CD4-positive, alpha-beta T cell (primary cell): Measurements from ENCODE around the gene FGFR3. TPM values are rescaled to one million over a fixed set of nuclear protein-coding genes. Genes with fewer than 3 reads are reported as not detected.

Experiments
- ATAC-seq: fragments of 200-7000 bp; cut with Tn5 transposase; one replicate; pipeline ENCODE4 v1.10.0; 2022; ENCODE audit warnings: mild to moderate bottlenecking; ENCODE audit not compliant: poor library complexity
- CTCF ChIA-PET: fragments of 350-600 bp; sonication (Branson Sonifier 250); formaldehyde crosslinking; loops from one replicate; lab custom pipeline; 2021; ENCODE audit warnings: antibody characterized with exemption, inconsistent platforms; lab: Charles Lee
- POLR2A ChIA-PET: fragments of 350-600 bp; sonication (Branson Sonifier 250); formaldehyde crosslinking; loops from one replicate; lab custom pipeline; 2021; ENCODE audit warnings: antibody characterized with exemption, inconsistent platforms; lab: Charles Lee
- DNase-seq, 14 experiments: peaks; one replicate each; pipeline ENCODE4 v3.0.0-alpha.2; 2013 to 2020; ENCODE audit warnings: mixed read lengths in 2 of 14
- H3K27ac ChIP-seq, 2 donors: one replicate each; pipeline versions ENCODE4 v1.5.1 to v1.7.0; 2013; ENCODE audit warnings: low read length in 2 of 2, low read depth in 1 of 2, mild to moderate bottlenecking in 1 of 2
- H3K27me3 ChIP-seq, 2 experiments: 1 replicate in 1 of 2; 2 replicates in 1 of 2; pipeline versions ENCODE4 v1.6.1 to v1.7.0; 2013; ENCODE audit warnings: low read length in 2 of 2, control low read depth in 1 of 2, mild to moderate bottlenecking in 1 of 2, moderate library complexity in 1 of 2; ENCODE audit not compliant: insufficient read depth in 2 of 2, control insufficient read depth in 1 of 2
- H3K36me3 ChIP-seq: one replicate; pipeline ENCODE4 v1.6.1; 2013; ENCODE audit warnings: low read length, control low read depth; ENCODE audit not compliant: insufficient read depth
- H3K4me1 ChIP-seq: one replicate; pipeline ENCODE4 v1.6.1; 2013; ENCODE audit warnings: low read length, control low read depth; ENCODE audit not compliant: insufficient read depth
- H3K4me3 ChIP-seq: one replicate; pipeline ENCODE4 v1.5.1; 2013; ENCODE audit warnings: mild to moderate bottlenecking, low read length, moderate library complexity
- H3K9me3 ChIP-seq, 2 experiments: 1 replicate in 1 of 2; 2 replicates in 1 of 2; pipeline versions ENCODE4 v1.6.1 to v1.7.0; 2013; ENCODE audit warnings: low read length in 2 of 2, mild to moderate bottlenecking in 2 of 2, control low read depth in 1 of 2, moderate library complexity in 1 of 2; ENCODE audit not compliant: control insufficient read depth in 1 of 2, insufficient read depth in 1 of 2
- H3K27ac Mint-ChIP-seq: one replicate; pipeline ENCODE4 v1.8.0; 2020; ENCODE audit warnings: mixed read lengths
- H3K27me3 Mint-ChIP-seq: one replicate; pipeline ENCODE4 v1.8.0; 2021; ENCODE audit warnings: mixed read lengths
- H3K36me3 Mint-ChIP-seq: one replicate; pipeline ENCODE4 v1.8.0; 2021; ENCODE audit warnings: low read depth, mixed read lengths
- H3K4me1 Mint-ChIP-seq: one replicate; pipeline ENCODE4 v1.8.0; 2021; ENCODE audit warnings: low read depth, mixed read lengths
- H3K4me3 Mint-ChIP-seq: one replicate; pipeline ENCODE4 v1.8.0; 2020; ENCODE audit warnings: mild to moderate bottlenecking, mixed read lengths
- H3K9me3 Mint-ChIP-seq: one replicate; pipeline ENCODE4 v1.8.0; 2020; ENCODE audit warnings: mixed read lengths
- CTCF ChIP-seq: fragments of 200-600 bp; IDR thresholded peaks from one replicate; pipeline ENCODE4 v1.8.0; 2022; ENCODE audit warnings: antibody characterized with exemption, mild to moderate bottlenecking
- intact Hi-C, 2 experiments: fragments of 100-400 bp; cut with DNase I in 1 of 2; cut with micrococcal nuclease in 1 of 2; formaldehyde crosslinking; loops; one replicate each; pipeline versions ENCODE4 v1.15.1 to v1.9.0; 2023 to 2025; cut with DNase I, micrococcal nuclease
- polyA plus RNA-seq, 2 donors: library from polyadenylated mRNA; unstranded; fragments of 120-200 nt; gene quantifications; one replicate each; pipeline ENCODE4 v1.2.1, GENCODE V29; 2013
- total RNA-seq, 174 experiments: library from RNA in 2 of 174; stranded (reverse) in 2 of 174; gene quantifications; one replicate each; pipeline ENCODE4 v1.2.3 and lab custom pipeline; 2021 to 2026

The FGFR3 gene
- total RNA-seq (under 1 TPM in 1 of 2 experiments, not detected in 1; 0.33 TPM), total RNA-seq (lab: John Stamatoyannopoulos, UW) (0 to 1.5 (median 0.23) reads per million in 172 experiments)
- polyA plus RNA-seq (2013, experiment 1 of 2) = 0.01 TPM
- 0.11 TPM for polyA plus RNA-seq (2013, experiment 2 of 2)

- H3K4me3 Mint-ChIP-seq = peak within 1 kb of the TSS; percentile 54
- H3K27ac Mint-ChIP-seq = no peak within 1 kb of the TSS
- Histone ChIP-seq H3K27me3 (peaks cover 27 to 35% of the 10 kb centered on the region in 2 experiments), H3K4me1 (peaks cover 20% of the 10 kb centered on the region), H3K27ac (no peak within 1 kb of the TSS), H3K4me3 (peak within 1 kb of the TSS; percentile 7), H3K36me3 (no peaks in the 10 kb centered on the region), H3K9me3 (peaks cover 0 to 11% of the 10 kb centered on the region in 2 experiments)
- H3K27me3 Mint-ChIP-seq = peaks cover 22% of the 10 kb centered on the region
- ChIA-PET CTCF (no interaction called here), POLR2A (interaction anchor here (1.0 kb wide), 1 partner anchor 81 kb away, joined by 3 read pairs; the partner anchor contains the start of gene SLBP)
- TF ChIP-seq CTCF = no peak
- ATAC-seq = peak; percentile 68
- no peaks in the 10 kb centered on the region for H3K9me3 Mint-ChIP-seq
- H3K36me3 Mint-ChIP-seq = no peaks in the 10 kb centered on the region
- peak in 9 of 14 experiments; percentile 10 to 72 (median 34) for DNase-seq
- H3K4me1 Mint-ChIP-seq = no peaks in the 10 kb centered on the region
- intact Hi-C loops = no loop called here
Observed at GRCh38 chr4:1792832-1793495, at the start of gene FGFR3. Gene FGFR3, plus strand, starts transcription at chr4:1793293. Its CDS starts 642 bp downstream, at chr4:1793935.

- no peaks in the 10 kb centered on the region for H3K27me3 ChIP-seq
- intact Hi-C loops = no loop called here
- peaks cover 57% of the 10 kb centered on the region for H3K36me3 ChIP-seq
- H3K9me3 ChIP-seq = peaks cover 3 to 15% of the 10 kb centered on the region in 2 experiments
- Mint-ChIP-seq H3K27ac (no peak overlapping the region), H3K36me3 (peaks cover 57% of the 10 kb centered on the region), H3K4me3 (no peak overlapping the region), H3K4me1 (no peaks in the 10 kb centered on the region), H3K9me3 (no peaks in the 10 kb centered on the region), H3K27me3 (no peaks in the 10 kb centered on the region)
- ATAC-seq (no peak), DNase-seq (no peak)
- ChIA-PET CTCF (no interaction called here), POLR2A (no interaction called here)
- H3K4me3 ChIP-seq = no peak overlapping the region
- no peak overlapping the region for H3K27ac ChIP-seq
- peaks cover 13% of the 10 kb centered on the region for H3K4me1 ChIP-seq
- no peak for TF ChIP-seq CTCF
Observed at GRCh38 chr4:1743551-1743950, 49.5 kb upstream of the FGFR3 start.

DNA sequence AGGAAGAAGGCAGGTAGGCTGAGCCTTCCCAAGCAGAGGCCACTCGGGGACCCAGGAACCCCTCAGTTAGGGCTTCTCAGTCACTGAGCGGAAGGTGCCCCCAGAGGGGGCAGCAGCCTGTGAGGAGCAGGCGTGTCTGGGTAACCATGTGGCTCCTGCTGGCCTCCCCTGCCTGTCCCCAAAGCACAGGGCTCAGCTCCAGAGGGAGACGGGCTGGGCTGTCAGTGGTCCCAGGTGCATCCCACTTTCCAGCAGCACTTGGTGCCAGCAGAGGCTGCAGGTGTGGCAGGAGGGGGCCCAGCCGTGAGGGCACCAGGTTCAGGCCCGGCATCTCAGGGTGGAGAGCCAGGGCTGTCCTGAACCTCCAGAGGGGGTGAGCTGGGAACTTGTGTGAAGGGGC, 49.1 kb upstream of the FGFR3 start:
- ATAC-seq (no peak), DNase-seq (no peak)
- Mint-ChIP-seq H3K27me3 (no peaks in the 10 kb centered on the region), H3K4me1 (no peaks in the 10 kb centered on the region), H3K36me3 (peaks cover 53% of the 10 kb centered on the region), H3K27ac (no peak overlapping the region), H3K4me3 (no peak overlapping the region), H3K9me3 (no peaks in the 10 kb centered on the region)
- H3K9me3 ChIP-seq = peaks cover 0 to 11% of the 10 kb centered on the region in 2 experiments
- H3K27ac ChIP-seq = no peak overlapping the region
- no peak for TF ChIP-seq CTCF
- intact Hi-C loops = no loop called here
- peaks cover 16% of the 10 kb centered on the region for H3K4me1 ChIP-seq
- CTCF ChIA-PET = no interaction called here
- H3K4me3 ChIP-seq = no peak overlapping the region
- POLR2A ChIA-PET = no interaction called here
- no peaks in the 10 kb centered on the region for H3K27me3 ChIP-seq
- peaks cover 54% of the 10 kb centered on the region for H3K36me3 ChIP-seq
